Fibroblast of lung (primary cell): ENCODE measurements around the gene COTL1. TPM values are rescaled to one million over a fixed set of nuclear protein-coding genes. Genes with fewer than 3 reads are reported as not detected.
A peak's percentile ranks its signal among the peaks of the same experiment; 100 is the strongest.

ENCODE experiments used
- DNase-seq, 2 donors: peaks; one replicate each; pipeline versions ENCODE4 v3.0.0 to v3.0.0-alpha.2; 2010; ENCODE audit warnings: low read depth in 2 of 2
- H2AFZ ChIP-seq: 2 replicates; pipeline ENCODE4 v1.5.1; 2012; ENCODE audit warnings: low read length, control low read depth, inconsistent platforms
- H3K27ac ChIP-seq: 2 replicates; pipeline ENCODE4 v1.5.1; 2011; ENCODE audit warnings: low read length, control low read depth; ENCODE audit not compliant: insufficient read depth
- H3K27me3 ChIP-seq: 2 replicates; pipeline ENCODE4 v1.5.1; 2011; ENCODE audit warnings: mild to moderate bottlenecking, low read length; ENCODE audit not compliant: control insufficient read depth, insufficient read depth
- H3K36me3 ChIP-seq: 2 replicates; pipeline ENCODE4 v1.5.1; 2011; ENCODE audit warnings: low read length; ENCODE audit not compliant: control insufficient read depth, insufficient read depth
- H3K4me1 ChIP-seq: 2 replicates; pipeline ENCODE4 v1.5.1; 2011; ENCODE audit warnings: low read length; ENCODE audit not compliant: control insufficient read depth, insufficient read depth; ENCODE audit errors: extremely low read depth
- H3K4me2 ChIP-seq: 2 replicates; pipeline ENCODE4 v1.5.1; 2011; ENCODE audit warnings: low read length, control low read depth; ENCODE audit not compliant: insufficient read depth; ENCODE audit errors: extremely low read depth
- H3K4me3 ChIP-seq, 4 experiments: fragments of 200-600 bp in 1 of 4; sonication (generic) in 1 of 4; replicated peaks in 1 of 4; 2 replicates each; pipeline ENCODE4 v1.5.1; 2011 to 2016; ENCODE audit warnings: low read length in 4 of 4, low read depth in 3 of 4, mild to moderate bottlenecking in 3 of 4, control low read depth in 2 of 4, inconsistent platforms in 1 of 4, mixed read lengths in 1 of 4; ENCODE audit not compliant: insufficient read depth in 1 of 4; ENCODE audit errors: control extremely low read depth in 1 of 4
- H3K79me2 ChIP-seq: 2 replicates; pipeline ENCODE4 v1.5.1; 2012; ENCODE audit warnings: mild to moderate bottlenecking, low read length, inconsistent platforms; ENCODE audit not compliant: control insufficient read depth, insufficient read depth
- H3K9ac ChIP-seq: 2 replicates; pipeline ENCODE4 v1.5.1; 2011; ENCODE audit warnings: mild to moderate bottlenecking, low read length, control low read depth; ENCODE audit not compliant: insufficient read depth
- H3K9me3 ChIP-seq: 2 replicates; pipeline ENCODE4 v1.5.1; 2012; ENCODE audit warnings: low read depth, low read length; ENCODE audit not compliant: control insufficient read depth, insufficient read depth
- H4K20me1 ChIP-seq: 2 replicates; pipeline ENCODE4 v1.5.1; 2011; ENCODE audit warnings: low read length; ENCODE audit not compliant: control insufficient read depth, insufficient read depth; ENCODE audit errors: extremely low read depth
- CTCF ChIP-seq, 2 donors: IDR thresholded peaks in 1 of 2; conservative IDR thresholded peaks in 1 of 2; 1 replicate in 1 of 2; 2 replicates in 1 of 2; pipeline ENCODE4 v1.5.1; 2011 to 2012; ENCODE audit warnings: low read length in 2 of 2, control low read depth in 1 of 2, inconsistent platforms in 1 of 2, low read depth in 1 of 2, mild to moderate bottlenecking in 1 of 2
- EZH2 ChIP-seq: IDR thresholded peaks from 2 replicates; pipeline ENCODE4 v1.5.1; 2012; ENCODE audit warnings: low read length, control low read depth, mild to moderate bottlenecking; ENCODE audit errors: missing control alignments
- polyA plus RNA-seq, 2 donors: library from polyadenylated mRNA; depleted of rRNA in 1 of 2; stranded (reverse) in 1 of 2; unstranded in 1 of 2; fragments of >200 nt; gene quantifications; 2 replicates each; pipeline ENCODE4 v1.2.1, GENCODE V29; 2011 to 2012; ENCODE audit warnings: missing spikeins in 1 of 2
- total RNA-seq: library from RNA; depleted of rRNA; stranded (reverse); fragments of >200 nt; gene quantifications from 2 replicates; pipeline ENCODE4 v1.2.1, GENCODE V29; 2014

The COTL1 gene
- total and polyA plus RNA-seq, 2 donors (not counting 1 experiment from before 2014, with no cell fraction given): 103 to 192 TPM

- Histone ChIP-seq H2AFZ (no peak overlapping the region), H3K36me3 (peaks cover 20% of the 10 kb centered on the region), H3K79me2 (peaks cover 100% of the 10 kb centered on the region), H3K9me3 (no peaks in the 10 kb centered on the region), H3K27ac (no peak overlapping the region), H4K20me1 (peaks cover 4% of the 10 kb centered on the region), H3K27me3 (no peaks in the 10 kb centered on the region), H3K4me1 (peaks cover 18% of the 10 kb centered on the region), H3K4me2 (peak overlapping the region; percentile 48), H3K4me3 (no peak overlapping the region), H3K9ac (no peak overlapping the region)
- peak; percentile 52 to 87 for DNase-seq
- TF ChIP-seq EZH2 (no peak), CTCF (conservative IDR thresholded peaks at IDR 0.05 in 1 of 2, IDR thresholded peaks at IDR 0.05 in 1 of 2; ENCODE audit: low read depth in 1 of 2, low read length in 2 of 2) (no peak)
Measured at GRCh38 chr16:84611041-84611440, 6.8 kb downstream of the COTL1 start.

- no peak overlapping the region for H3K4me3 ChIP-seq
- peaks cover 4% of the 10 kb centered on the region for H4K20me1 ChIP-seq
- peaks cover 100% of the 10 kb centered on the region for H3K79me2 ChIP-seq
- H2AFZ ChIP-seq: no peak overlapping the region
- H3K27me3 ChIP-seq: no peaks in the 10 kb centered on the region
- peaks cover 20% of the 10 kb centered on the region for H3K36me3 ChIP-seq
- no peak overlapping the region for H3K27ac ChIP-seq
- TF ChIP-seq EZH2: no peak
- TF ChIP-seq CTCF (conservative IDR thresholded peaks at IDR 0.05 in 1 of 2, IDR thresholded peaks at IDR 0.05 in 1 of 2; ENCODE audit: low read depth in 1 of 2, low read length in 2 of 2): no peak
- peaks cover 16% of the 10 kb centered on the region for H3K4me1 ChIP-seq
- no peak for DNase-seq
- H3K9ac ChIP-seq: no peak overlapping the region
- no peaks in the 10 kb centered on the region for H3K9me3 ChIP-seq
- H3K4me2 ChIP-seq: no peak overlapping the region
Measured at GRCh38 chr16:84610376-84610775, 7.5 kb downstream of the COTL1 start.

GRCh38 chr16:84609563-84610177 lies 8.2 kb downstream of the COTL1 start:
- H3K9me3 ChIP-seq: no peaks in the 10 kb centered on the region
- no peak for DNase-seq
- H3K4me3 ChIP-seq: no peak overlapping the region
- peaks cover 100% of the 10 kb centered on the region for H3K79me2 ChIP-seq
- H4K20me1 ChIP-seq: peaks cover 4% of the 10 kb centered on the region
- no peak overlapping the region for H2AFZ ChIP-seq
- no peaks in the 10 kb centered on the region for H3K27me3 ChIP-seq
- TF ChIP-seq CTCF (conservative IDR thresholded peaks at IDR 0.05 in 1 of 2, IDR thresholded peaks at IDR 0.05 in 1 of 2; ENCODE audit: low read depth in 1 of 2, low read length in 2 of 2): no peak
- H3K4me2 ChIP-seq: no peak overlapping the region
- peaks cover 11% of the 10 kb centered on the region for H3K4me1 ChIP-seq
- no peak overlapping the region for H3K27ac ChIP-seq
- no peak overlapping the region for H3K9ac ChIP-seq
- H3K36me3 ChIP-seq: peaks cover 14% of the 10 kb centered on the region
